ENCODE measurements around the gene KDM4C. TPM values are rescaled to one million over a fixed set of nuclear protein-coding genes. Genes with fewer than 3 reads are reported as not detected.

KDM4C gene
- total RNA-seq, 2 donors from 2014 or later = 11.0 to 11.9 TPM

DNA sequence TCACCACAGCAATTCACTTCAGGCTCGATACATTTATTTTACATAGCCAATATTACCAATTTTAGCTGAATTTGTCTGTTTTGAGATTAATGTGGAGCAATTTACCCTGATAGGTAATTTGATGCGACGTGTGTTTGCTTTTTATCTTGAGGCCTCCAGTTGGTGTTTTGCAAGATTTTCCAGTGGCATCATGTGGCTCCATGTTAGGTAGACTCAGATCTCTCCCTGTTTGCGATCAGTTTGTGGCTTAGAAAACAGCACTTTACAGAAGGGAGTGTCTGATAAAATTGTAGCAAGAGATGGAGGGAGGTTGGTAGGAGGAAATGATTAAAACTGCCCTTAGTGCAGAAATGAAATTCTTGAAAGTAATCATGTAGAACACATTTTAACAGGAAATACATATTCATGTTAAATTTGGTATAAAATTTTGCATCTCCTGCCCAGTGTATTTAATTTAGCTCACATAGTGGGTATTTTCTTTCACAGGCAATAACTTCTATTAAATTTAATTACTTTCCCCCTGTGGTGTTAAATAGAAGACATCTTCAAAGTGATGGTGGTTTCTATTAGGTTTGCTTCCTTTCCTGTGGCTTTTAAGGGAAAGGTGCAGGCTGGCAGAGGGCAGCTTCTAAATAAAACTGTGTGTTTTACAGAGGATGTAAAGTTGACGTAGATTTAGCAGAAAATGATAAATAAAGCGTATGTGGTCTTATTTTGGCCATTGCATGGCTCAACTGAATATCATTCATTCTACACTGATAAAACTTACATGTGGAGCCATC, 135.8 kb downstream of the KDM4C start:
- TF ChIP-seq, protein P1, sequence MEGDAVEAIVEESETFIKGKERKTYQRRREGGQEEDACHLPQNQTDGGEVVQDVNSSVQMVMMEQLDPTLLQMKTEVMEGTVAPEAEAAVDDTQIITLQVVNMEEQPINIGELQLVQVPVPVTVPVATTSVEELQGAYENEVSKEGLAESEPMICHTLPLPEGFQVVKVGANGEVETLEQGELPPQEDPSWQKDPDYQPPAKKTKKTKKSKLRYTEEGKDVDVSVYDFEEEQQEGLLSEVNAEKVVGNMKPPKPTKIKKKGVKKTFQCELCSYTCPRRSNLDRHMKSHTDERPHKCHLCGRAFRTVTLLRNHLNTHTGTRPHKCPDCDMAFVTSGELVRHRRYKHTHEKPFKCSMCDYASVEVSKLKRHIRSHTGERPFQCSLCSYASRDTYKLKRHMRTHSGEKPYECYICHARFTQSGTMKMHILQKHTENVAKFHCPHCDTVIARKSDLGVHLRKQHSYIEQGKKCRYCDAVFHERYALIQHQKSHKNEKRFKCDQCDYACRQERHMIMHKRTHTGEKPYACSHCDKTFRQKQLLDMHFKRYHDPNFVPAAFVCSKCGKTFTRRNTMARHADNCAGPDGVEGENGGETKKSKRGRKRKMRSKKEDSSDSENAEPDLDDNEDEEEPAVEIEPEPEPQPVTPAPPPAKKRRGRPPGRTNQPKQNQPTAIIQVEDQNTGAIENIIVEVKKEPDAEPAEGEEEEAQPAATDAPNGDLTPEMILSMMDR (IDR thresholded peaks at IDR 0.05) = no peak
- peaks cover 0 to 8% of the 10 kb centered on the region in 2 donors for H3K4me1 ChIP-seq
- H3K9me3 ChIP-seq = no peaks in the 10 kb centered on the region
- no peak overlapping the region for H3K4me3 ChIP-seq
- no peak for DNase-seq (ENCODE audit: low spot score)
- H3K27ac ChIP-seq = no peak overlapping the region
- no peaks in the 10 kb centered on the region for H3K27me3 ChIP-seq
- H3K36me3 ChIP-seq = no peaks in the 10 kb centered on the region

DNA sequence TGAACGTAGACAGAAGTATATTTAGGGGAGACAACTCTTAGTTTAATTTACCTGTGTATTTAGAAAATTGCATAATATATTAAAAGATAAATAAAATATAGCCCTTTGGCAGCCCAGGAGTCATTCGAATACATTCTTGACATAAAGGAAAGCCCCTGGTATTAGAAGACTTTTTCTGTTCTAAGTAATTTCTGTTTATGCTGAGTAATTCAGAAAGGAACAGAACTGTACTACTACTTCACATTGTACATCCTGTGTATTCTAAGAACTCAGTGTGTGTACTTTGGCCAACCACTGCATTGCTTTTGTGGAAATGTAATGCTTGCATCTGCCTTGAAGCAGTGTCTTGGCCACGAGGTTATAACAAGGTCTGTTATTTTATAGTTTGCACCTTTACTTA, 136.4 kb downstream of the KDM4C start:
- Histone ChIP-seq H3K27me3 (no peaks in the 10 kb centered on the region), H3K4me3 (no peak overlapping the region), H3K4me1 (peaks cover 0 to 8% of the 10 kb centered on the region in 2 donors), H3K27ac (no peak overlapping the region), H3K9me3 (no peaks in the 10 kb centered on the region), H3K36me3 (no peaks in the 10 kb centered on the region)
- DNase-seq (ENCODE audit: low spot score) = no peak
- TF ChIP-seq, protein P1 (IDR thresholded peaks at IDR 0.05) = no peak

DNA sequence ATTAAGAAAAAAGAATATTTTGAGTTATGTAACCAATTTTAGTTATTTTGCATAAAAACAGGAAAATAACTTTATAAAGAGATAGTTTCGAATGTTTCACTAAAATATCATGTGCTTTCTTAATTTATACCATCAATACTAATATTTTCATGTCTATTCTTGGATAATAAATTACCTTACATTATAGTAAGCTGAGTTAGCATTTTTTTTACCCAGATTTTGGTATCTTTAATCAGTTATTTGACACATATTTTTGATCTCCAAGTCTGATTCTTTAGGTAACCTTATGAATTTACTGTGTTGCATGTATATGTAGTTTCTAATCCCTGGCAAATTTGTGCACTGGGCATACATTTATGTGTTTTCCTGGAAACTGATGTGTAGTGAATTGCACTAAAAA, 138.0 kb downstream of the KDM4C start:
- H3K4me1 ChIP-seq = peaks cover 0 to 8% of the 10 kb centered on the region in 2 donors
- no peaks in the 10 kb centered on the region for H3K36me3 ChIP-seq
- H3K27ac ChIP-seq = no peak overlapping the region
- DNase-seq (ENCODE audit: low spot score) = no peak
- H3K9me3 ChIP-seq = no peaks in the 10 kb centered on the region
- no peaks in the 10 kb centered on the region for H3K27me3 ChIP-seq
- H3K4me3 ChIP-seq = no peak overlapping the region
- TF ChIP-seq, protein P1 (IDR thresholded peaks at IDR 0.05) = no peak

DNA sequence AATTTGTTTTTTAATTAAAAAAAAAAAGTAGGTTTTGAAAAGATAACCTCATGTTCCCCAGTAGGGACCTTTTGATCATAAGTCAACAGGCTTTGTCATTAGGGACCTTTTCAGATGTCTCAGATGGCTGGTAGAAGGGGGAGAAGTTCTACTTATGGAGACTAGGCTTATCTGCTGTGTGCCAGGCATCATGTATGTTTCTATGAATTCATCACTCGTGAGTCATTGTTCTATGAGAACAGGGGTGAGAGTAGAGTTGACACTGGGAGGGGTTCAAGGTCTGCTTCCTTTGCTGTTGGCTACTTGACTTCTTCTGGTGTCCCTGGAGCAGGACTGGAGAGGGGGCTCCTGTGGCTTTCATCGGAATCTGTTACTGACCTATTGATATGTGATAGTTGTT, 138.8 kb downstream of the KDM4C start:
- Histone ChIP-seq H3K9me3 (no peaks in the 10 kb centered on the region), H3K27ac (no peak overlapping the region), H3K27me3 (no peaks in the 10 kb centered on the region), H3K4me1 (peaks cover 0 to 8% of the 10 kb centered on the region in 2 donors), H3K4me3 (no peak overlapping the region), H3K36me3 (no peaks in the 10 kb centered on the region)
- TF ChIP-seq, protein P1 (IDR thresholded peaks at IDR 0.05) = no peak
- DNase-seq (ENCODE audit: low spot score) = no peak

DNA sequence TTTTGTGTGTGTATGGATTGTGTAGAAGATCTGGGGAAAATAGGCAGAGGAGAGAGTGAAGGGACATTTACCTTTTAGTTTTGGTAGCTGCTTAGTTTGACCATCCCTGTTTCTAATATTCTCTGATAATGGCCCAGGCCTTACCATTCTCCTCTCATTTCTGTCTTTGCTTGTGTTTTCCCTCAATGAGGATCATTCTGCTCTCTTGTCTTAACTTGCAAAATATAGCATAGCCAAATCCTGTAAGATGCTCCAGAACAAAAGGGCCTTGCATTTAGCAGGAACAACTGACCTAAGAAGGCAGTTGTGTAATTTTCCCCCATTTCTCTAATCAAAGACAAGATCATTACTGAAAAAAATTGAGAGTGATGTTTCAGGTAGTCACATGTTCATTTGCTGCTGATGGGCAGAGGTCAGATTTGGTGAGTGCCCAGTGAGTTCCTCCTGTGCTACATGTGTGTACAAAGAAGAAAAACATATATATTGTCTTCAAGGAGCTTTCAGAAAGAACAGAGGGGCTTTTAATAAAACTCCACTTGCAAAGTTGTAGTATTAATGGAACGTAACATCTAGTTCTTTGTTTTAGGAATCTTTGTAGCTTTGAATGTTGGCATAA, 139.5 kb downstream of the KDM4C start:
- TF ChIP-seq, protein P1 (IDR thresholded peaks at IDR 0.05) = no peak
- peaks cover 0 to 8% of the 10 kb centered on the region in 2 donors for H3K4me1 ChIP-seq
- H3K36me3 ChIP-seq = no peaks in the 10 kb centered on the region
- no peaks in the 10 kb centered on the region for H3K9me3 ChIP-seq
- DNase-seq (ENCODE audit: low spot score) = no peak
- H3K27ac ChIP-seq = no peak overlapping the region
- no peak overlapping the region for H3K4me3 ChIP-seq
- no peaks in the 10 kb centered on the region for H3K27me3 ChIP-seq
